Endothelial cell of umbilical vein (primary cell): ENCODE measurements around the gene AACS.

Experiments
- CTCF ChIP-seq, 2 donors: IDR thresholded peaks; 1 replicate in 1 of 2; 2 replicates in 1 of 2; pipeline ENCODE4 v1.5.1; 2011; ENCODE audit warnings: low read length in 2 of 2, mild to moderate bottlenecking in 2 of 2, moderate library complexity in 2 of 2, control low read depth in 1 of 2, inconsistent platforms in 1 of 2, low read depth in 1 of 2; ENCODE audit not compliant: insufficient read depth in 1 of 2; ENCODE audit errors: extremely low read depth in 1 of 2
- EZH2 ChIP-seq: IDR thresholded peaks from 2 replicates; pipeline ENCODE4 v1.6.1; 2012; ENCODE audit warnings: borderline replicate concordance, low read depth, mild to moderate bottlenecking, moderate library complexity, low read length, inconsistent platforms; ENCODE audit not compliant: severe bottlenecking
- MAX ChIP-seq: IDR thresholded peaks from 2 replicates; pipeline ENCODE4 v1.6.1; 2011; ENCODE audit not compliant: insufficient read depth, insufficient read length
- MYC ChIP-seq: IDR thresholded peaks from one replicate; pipeline ENCODE4 v1.6.1; 2011; ENCODE audit warnings: mild to moderate bottlenecking, low read depth, low read length
- POLR2A ChIP-seq: IDR thresholded peaks from 2 replicates; pipeline ENCODE4 v1.6.1; 2012; ENCODE audit warnings: low read depth, mild to moderate bottlenecking, control low read depth, low read length
- POLR2AphosphoS5 ChIP-seq: IDR thresholded peaks from 2 replicates; pipeline ENCODE4 v1.6.1; 2012; ENCODE audit warnings: low read depth, mild to moderate bottlenecking, control low read depth, low read length, moderate library complexity; ENCODE audit not compliant: insufficient read depth

GRCh38 chr12:125023065-125023464 lies 42.2 kb upstream of the AACS start:
- TF ChIP-seq CTCF (IDR thresholded peaks at IDR 0.05; ENCODE audit: extremely low read depth in 1 of 2, insufficient read depth in 1 of 2, low read depth in 1 of 2, low read length in 2 of 2) (no peak), EZH2 (no peak), POLR2A (no peak), MAX (no peak), MYC (no peak), POLR2AphosphoS5 (no peak)
